DND-41 (cell line): ENCODE results near the gene SCT.

Experiments
- ATAC-seq: fragments of 200-7000 bp; cut with Tn5 transposase; 3 replicates; pipeline ENCODE4 v1.9.1; 2021; ENCODE audit warnings: low read depth; ENCODE audit not compliant: insufficient read depth
- DNase-seq: peaks from one replicate; pipeline ENCODE4 v3.0.0-alpha.2; 2020
- H2AFZ ChIP-seq: 2 replicates; pipeline ENCODE4 v1.6.0; 2012; ENCODE audit warnings: low read depth, low read length
- H3K27ac ChIP-seq: 2 replicates; pipeline ENCODE4 v1.5.1; 2012; ENCODE audit warnings: low read length, inconsistent platforms
- H3K27me3 ChIP-seq: fragments of 200-600 bp; sonication (generic); 2 replicates; pipeline ENCODE4 v1.6.0; 2012; ENCODE audit warnings: low read length, mild to moderate bottlenecking, inconsistent platforms; ENCODE audit not compliant: insufficient read depth, poor library complexity
- H3K36me3 ChIP-seq: 2 replicates; pipeline ENCODE4 v1.5.1; 2012; ENCODE audit warnings: low read length, inconsistent platforms; ENCODE audit not compliant: insufficient read depth
- H3K4me1 ChIP-seq: 2 replicates; pipeline ENCODE4 v1.5.1; 2012; ENCODE audit warnings: mild to moderate bottlenecking, low read length; ENCODE audit not compliant: insufficient read depth
- H3K4me2 ChIP-seq: 2 replicates; pipeline ENCODE4 v1.6.0; 2012; ENCODE audit warnings: mild to moderate bottlenecking, moderate library complexity, low read length, inconsistent platforms; ENCODE audit not compliant: insufficient read depth
- H3K4me3 ChIP-seq, 2 experiments: fragments of 200-600 bp in 1 of 2; shearing (Covaris generic) in 1 of 2; 2 replicates each; pipeline ENCODE4 v1.5.1; 2012 to 2016; ENCODE audit warnings: inconsistent platforms in 2 of 2, low read length in 2 of 2, mild to moderate bottlenecking in 2 of 2, low read depth in 1 of 2, moderate library complexity in 1 of 2
- H3K79me2 ChIP-seq: 2 replicates; pipeline ENCODE4 v1.6.0; 2012; ENCODE audit warnings: low read length, inconsistent platforms; ENCODE audit not compliant: insufficient read depth
- H3K9ac ChIP-seq: 2 replicates; pipeline ENCODE4 v1.6.0; 2012; ENCODE audit warnings: low read depth, mild to moderate bottlenecking, inconsistent platforms, low read length, moderate library complexity
- H3K9me3 ChIP-seq: 2 replicates; pipeline ENCODE4 v1.5.1; 2012; ENCODE audit warnings: low read length, moderate library complexity, mild to moderate bottlenecking, inconsistent platforms; ENCODE audit not compliant: insufficient read depth, severe bottlenecking
- H4K20me1 ChIP-seq: 2 replicates; pipeline ENCODE4 v1.6.0; 2012; ENCODE audit warnings: low read length; ENCODE audit not compliant: insufficient read depth
- EZH2 ChIP-seq: IDR thresholded peaks from 3 replicates; pipeline ENCODE4 v1.6.1; 2012; ENCODE audit warnings: borderline replicate concordance, low read depth, mild to moderate bottlenecking, moderate library complexity, low read length, inconsistent platforms; ENCODE audit not compliant: severe bottlenecking
- TF ChIP-seq, protein P1 (sequence below): IDR thresholded peaks from 2 replicates; pipeline ENCODE4 v1.5.1; 2012; ENCODE audit warnings: borderline replicate concordance, low read length, moderate library complexity, mild to moderate bottlenecking; ENCODE audit not compliant: poor library complexity, severe bottlenecking; ENCODE audit errors: extremely low read depth

Gene SCT

DNA sequence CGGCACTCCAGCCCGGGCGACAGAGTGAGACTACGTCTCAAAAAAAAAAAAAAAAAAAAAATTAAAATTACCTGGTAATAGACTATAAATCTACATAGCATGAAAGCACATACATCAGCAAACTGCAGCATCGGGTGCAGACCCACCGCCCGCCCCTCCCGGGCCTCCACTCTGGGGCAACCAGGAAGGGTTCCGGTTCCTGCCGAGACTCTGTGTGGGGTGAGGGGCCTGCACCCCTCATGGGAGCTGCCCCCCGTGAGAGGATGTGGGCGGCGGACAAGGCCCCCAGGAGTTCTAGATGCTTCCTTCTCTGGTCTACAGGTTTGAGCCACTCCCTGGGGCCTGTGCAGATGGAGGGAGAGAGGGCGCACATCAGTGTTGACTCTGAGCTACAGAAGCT is 19.2 kb upstream of the SCT start:
- Histone ChIP-seq H3K4me1 (no peaks in the 10 kb centered on the region), H3K4me2 (no peak overlapping the region), H3K4me3 (no peak overlapping the region), H2AFZ (no peak overlapping the region), H3K27ac (no peak overlapping the region), H3K9ac (no peak overlapping the region), H3K36me3 (peaks cover 71% of the 10 kb centered on the region), H4K20me1 (peaks cover 16% of the 10 kb centered on the region), H3K27me3 (no peaks in the 10 kb centered on the region), H3K79me2 (no peaks in the 10 kb centered on the region), H3K9me3 (no peaks in the 10 kb centered on the region)
- no peak for TF ChIP-seq EZH2
- TF ChIP-seq, protein P1, sequence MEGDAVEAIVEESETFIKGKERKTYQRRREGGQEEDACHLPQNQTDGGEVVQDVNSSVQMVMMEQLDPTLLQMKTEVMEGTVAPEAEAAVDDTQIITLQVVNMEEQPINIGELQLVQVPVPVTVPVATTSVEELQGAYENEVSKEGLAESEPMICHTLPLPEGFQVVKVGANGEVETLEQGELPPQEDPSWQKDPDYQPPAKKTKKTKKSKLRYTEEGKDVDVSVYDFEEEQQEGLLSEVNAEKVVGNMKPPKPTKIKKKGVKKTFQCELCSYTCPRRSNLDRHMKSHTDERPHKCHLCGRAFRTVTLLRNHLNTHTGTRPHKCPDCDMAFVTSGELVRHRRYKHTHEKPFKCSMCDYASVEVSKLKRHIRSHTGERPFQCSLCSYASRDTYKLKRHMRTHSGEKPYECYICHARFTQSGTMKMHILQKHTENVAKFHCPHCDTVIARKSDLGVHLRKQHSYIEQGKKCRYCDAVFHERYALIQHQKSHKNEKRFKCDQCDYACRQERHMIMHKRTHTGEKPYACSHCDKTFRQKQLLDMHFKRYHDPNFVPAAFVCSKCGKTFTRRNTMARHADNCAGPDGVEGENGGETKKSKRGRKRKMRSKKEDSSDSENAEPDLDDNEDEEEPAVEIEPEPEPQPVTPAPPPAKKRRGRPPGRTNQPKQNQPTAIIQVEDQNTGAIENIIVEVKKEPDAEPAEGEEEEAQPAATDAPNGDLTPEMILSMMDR = no peak
- ATAC-seq = no peak
- no peak for DNase-seq

- Histone ChIP-seq H4K20me1 (peaks cover 22% of the 10 kb centered on the region), H3K4me2 (no peak overlapping the region), H3K9me3 (no peaks in the 10 kb centered on the region), H3K79me2 (no peaks in the 10 kb centered on the region), H3K36me3 (peaks cover 70% of the 10 kb centered on the region), H2AFZ (no peak overlapping the region), H3K27me3 (no peaks in the 10 kb centered on the region), H3K27ac (no peak overlapping the region), H3K9ac (no peak overlapping the region), H3K4me3 (no peak overlapping the region), H3K4me1 (no peaks in the 10 kb centered on the region)
- no peak for ATAC-seq
- TF ChIP-seq, protein P1 = no peak
- TF ChIP-seq EZH2 = no peak
- DNase-seq = no peak
Observed at GRCh38 chr11:645536-645935, 18.6 kb upstream of the SCT start.

DNA sequence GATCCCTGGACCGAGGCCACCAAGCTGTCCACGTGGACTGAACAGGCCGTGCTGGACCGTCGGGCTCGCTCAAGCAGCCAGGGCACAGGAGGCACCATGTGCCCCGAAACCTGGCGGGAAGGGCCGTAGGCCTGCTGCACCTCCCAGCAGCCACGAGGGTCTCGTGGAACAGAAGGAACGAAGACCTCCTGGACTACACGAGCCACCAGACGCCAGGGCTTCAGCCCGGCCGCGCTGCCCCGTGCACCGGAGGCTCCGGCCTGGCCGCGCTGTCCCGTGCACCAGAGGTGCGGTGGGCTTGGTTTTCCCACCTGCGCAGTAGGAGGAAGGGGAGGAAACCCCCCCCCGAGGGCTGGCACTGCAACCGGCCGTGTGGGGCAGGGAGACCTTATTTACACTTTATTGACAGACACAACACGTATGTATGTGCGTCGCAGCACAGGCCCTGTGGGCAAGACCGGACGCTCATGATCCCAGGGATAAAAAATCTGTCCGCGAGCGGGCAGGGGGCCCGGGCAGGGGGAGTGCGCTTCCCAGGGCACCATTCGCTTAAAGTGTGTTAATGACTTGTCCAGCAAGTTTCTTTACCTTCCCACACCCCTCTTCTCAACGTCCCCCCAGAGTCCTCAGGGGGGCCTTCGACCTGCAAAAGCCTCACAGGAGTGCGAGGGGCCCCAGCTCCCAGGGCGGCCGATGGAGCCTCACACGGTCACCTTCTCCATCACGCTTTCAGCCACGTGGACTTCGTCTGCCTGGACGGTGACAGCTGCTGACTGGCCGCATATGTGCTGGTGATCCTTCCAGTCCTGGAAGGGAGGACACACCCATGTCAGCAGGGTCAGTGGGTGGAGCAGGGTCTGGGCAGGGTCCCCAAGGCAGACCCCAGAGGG is 17.1 kb upstream of the SCT start:
- H3K9ac ChIP-seq = no peak overlapping the region
- H3K4me3 ChIP-seq = no peak overlapping the region
- H4K20me1 ChIP-seq = peaks cover 23% of the 10 kb centered on the region
- no peak for TF ChIP-seq EZH2
- TF ChIP-seq, protein P1 = no peak
- no peak overlapping the region for H3K27ac ChIP-seq
- H3K4me1 ChIP-seq = no peaks in the 10 kb centered on the region
- ATAC-seq = no peak
- no peak for DNase-seq
- no peaks in the 10 kb centered on the region for H3K79me2 ChIP-seq
- no peaks in the 10 kb centered on the region for H3K9me3 ChIP-seq
- no peak overlapping the region for H3K4me2 ChIP-seq
- H3K36me3 ChIP-seq = peaks cover 62% of the 10 kb centered on the region
- H3K27me3 ChIP-seq = no peaks in the 10 kb centered on the region
- H2AFZ ChIP-seq = no peak overlapping the region
